NB4 (cell line): Measurements from ENCODE around the gene CAMP.

ENCODE experiments used
- POLR2A ChIP-seq: IDR thresholded peaks from 2 replicates; pipeline ENCODE4 v1.6.1; 2011; ENCODE audit warnings: mild to moderate bottlenecking; ENCODE audit not compliant: insufficient read length; ENCODE audit errors: extremely low read depth
- TF ChIP-seq, protein P1 (sequence below): IDR thresholded peaks from one replicate; pipeline ENCODE4 v1.5.1; 2012; ENCODE audit warnings: low read depth, low read length
- TF ChIP-seq, protein P2 (sequence below): IDR thresholded peaks from 2 replicates; pipeline ENCODE4 v1.6.1; 2011; ENCODE audit warnings: low read depth, low read length

DNA sequence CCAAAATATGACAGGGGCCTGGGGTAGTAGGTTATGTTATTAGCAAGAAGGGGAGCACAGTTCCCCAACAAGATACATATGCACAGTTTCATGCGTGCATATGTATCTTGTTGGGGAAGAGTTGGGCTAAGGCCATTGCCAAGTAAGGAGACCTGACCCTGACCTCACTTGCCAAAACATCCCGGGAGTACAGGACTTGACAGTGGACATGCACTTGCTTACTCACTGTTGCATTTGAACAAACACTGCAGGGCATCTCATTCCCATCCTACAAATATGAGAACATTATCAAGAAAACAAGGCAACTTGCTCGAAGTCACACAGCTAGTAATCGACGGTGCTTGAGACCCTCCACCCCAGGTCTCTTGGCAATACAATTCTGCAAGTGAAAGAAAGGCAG, 4.8 kb upstream of the CAMP start:
- TF ChIP-seq, protein P1, sequence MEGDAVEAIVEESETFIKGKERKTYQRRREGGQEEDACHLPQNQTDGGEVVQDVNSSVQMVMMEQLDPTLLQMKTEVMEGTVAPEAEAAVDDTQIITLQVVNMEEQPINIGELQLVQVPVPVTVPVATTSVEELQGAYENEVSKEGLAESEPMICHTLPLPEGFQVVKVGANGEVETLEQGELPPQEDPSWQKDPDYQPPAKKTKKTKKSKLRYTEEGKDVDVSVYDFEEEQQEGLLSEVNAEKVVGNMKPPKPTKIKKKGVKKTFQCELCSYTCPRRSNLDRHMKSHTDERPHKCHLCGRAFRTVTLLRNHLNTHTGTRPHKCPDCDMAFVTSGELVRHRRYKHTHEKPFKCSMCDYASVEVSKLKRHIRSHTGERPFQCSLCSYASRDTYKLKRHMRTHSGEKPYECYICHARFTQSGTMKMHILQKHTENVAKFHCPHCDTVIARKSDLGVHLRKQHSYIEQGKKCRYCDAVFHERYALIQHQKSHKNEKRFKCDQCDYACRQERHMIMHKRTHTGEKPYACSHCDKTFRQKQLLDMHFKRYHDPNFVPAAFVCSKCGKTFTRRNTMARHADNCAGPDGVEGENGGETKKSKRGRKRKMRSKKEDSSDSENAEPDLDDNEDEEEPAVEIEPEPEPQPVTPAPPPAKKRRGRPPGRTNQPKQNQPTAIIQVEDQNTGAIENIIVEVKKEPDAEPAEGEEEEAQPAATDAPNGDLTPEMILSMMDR: no peak
- TF ChIP-seq, protein P2, sequence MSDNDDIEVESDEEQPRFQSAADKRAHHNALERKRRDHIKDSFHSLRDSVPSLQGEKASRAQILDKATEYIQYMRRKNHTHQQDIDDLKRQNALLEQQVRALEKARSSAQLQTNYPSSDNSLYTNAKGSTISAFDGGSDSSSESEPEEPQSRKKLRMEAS: no peak
- TF ChIP-seq POLR2A: no peak
